Pancreas (tissue), 10 donors: ENCODE measurements around the gene CEP41. TPM values are rescaled to one million over a fixed set of nuclear protein-coding genes. Genes with fewer than 3 reads are reported as not detected.

ENCODE experiments used
- ATAC-seq, 4 donors: fragments of 200-7000 bp; cut with Tn5 transposase; one replicate each; pipeline versions ENCODE4 v1.8.0 to v1.9.1; 2020; ENCODE audit warnings: mild to moderate bottlenecking in 4 of 4, moderate library complexity in 4 of 4
- DNase-seq, 6 donors: peaks; one replicate each; pipeline ENCODE4 v3.0.0-alpha.2; 2020
- FAIRE-seq: peaks from 2 replicates; lab custom pipeline; 2012; peaks lifted over from hg19 to GRCh38; lab: Jason Lieb, UNC
- H3K27ac ChIP-seq, 4 donors: fragments of 200-600 bp; sonication (generic); 1 replicate in 3 of 4; 2 replicates in 1 of 4; pipeline versions ENCODE4 v1.5.0 to v1.8.0; 2020
- H3K27me3 ChIP-seq, 4 donors: fragments of 200-600 bp; one replicate each; pipeline ENCODE4 v1.8.0; 2021
- H3K36me3 ChIP-seq, 3 donors: fragments of 200-600 bp; sonication (generic) in 1 of 3; one replicate each; pipeline versions ENCODE4 v1.5.0 to v1.8.0; 2020 to 2021
- H3K4me1 ChIP-seq, 3 donors: fragments of 200-600 bp; one replicate each; pipeline ENCODE4 v1.8.0; 2021
- H3K4me3 ChIP-seq, 4 donors: fragments of 200-600 bp; sonication (generic) in 2 of 4; one replicate each; pipeline versions ENCODE4 v1.5.0 to v1.8.0; 2020 to 2021
- H3K9me3 ChIP-seq, 4 donors: fragments of 200-600 bp; one replicate each; pipeline ENCODE4 v1.8.0; 2021
- WGBS, 2 donors: extraction: QIAGEN DNeasy Blood & Tissue Kit; methylation state at CpG; one replicate each; pipeline ENCODE4 v1.1.7; 2013; 5-methylcytosine and 5-hydroxymethylcytosine counted together
- intact Hi-C, 3 donors: fragments of 100-400 bp; cut with DNase I; formaldehyde crosslinking; loops; one replicate each; pipeline versions ENCODE4 v1.11.1 to v1.14.2; 2022
- polyA plus RNA-seq, 2 donors: library from polyadenylated mRNA; stranded (reverse); fragments of 200-250 nt; gene quantifications; one replicate each; pipeline ENCODE4 v1.2.3, GENCODE V29; 2013
- total RNA-seq, 6 donors: library from RNA; stranded (reverse); fragmentation: NEBNext Ultra II Directional in 4 of 6; extraction: Animal tissue kit (Norgen Biotek cat#: 25700) in 4 of 6; gene quantifications; one replicate each; pipeline versions ENCODE4 v1.2.1 to v1.2.4, GENCODE V29; 2021 to 2023
- TF ChIP-seq, protein P1 (sequence below), 4 donors: fragments of 200-600 bp; sonication (generic) in 3 of 4; IDR thresholded peaks; one replicate each; pipeline versions ENCODE4 v1.5.0 to v1.8.0; 2021; ENCODE audit warnings: antibody characterized with exemption in 4 of 4
- donor health status: healthy with polysubstance abuse.
- donor health status: DM: no; HTN: no; CAD: no; lungs with moderate emphysema.
- donor health status: DM: no; HTN: no; CAD: no.
- donor health status: control.
- donor health status: control.
- donor health status: Bipolar disorder and iron deficiency.
- donor health status: DM: yes; HTN: yes; CAD: no.
- donor health status: DM: no; HTN: no; CAD: no.
- donor health status: DM: no; HTN: no; CAD: no.
- donor health status: DM: yes; HTN: yes; CAD: no.

Gene CEP41
- total and polyA plus RNA-seq, 8 donors: 1.8 to 10.3 (median 4.5) TPM

DNA sequence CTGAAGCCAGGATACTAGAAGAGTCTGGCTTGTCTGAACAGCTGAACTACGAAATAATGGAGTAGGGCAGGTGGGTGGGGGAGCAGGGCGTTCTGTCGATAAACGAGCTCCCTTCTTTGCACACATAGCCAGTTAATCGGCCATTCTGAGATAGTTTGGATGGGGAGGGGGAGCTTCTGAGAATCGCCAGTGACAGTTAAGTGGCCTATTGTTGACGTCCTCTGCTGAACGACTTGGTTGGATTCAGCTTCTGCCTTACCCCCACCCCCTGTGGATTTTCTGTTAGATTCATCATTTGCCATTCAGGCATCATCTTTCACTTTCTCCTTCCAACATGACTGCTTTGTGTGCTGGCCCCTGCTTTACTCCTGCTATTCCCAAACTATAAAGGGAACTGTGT is 95.7 kb downstream of the CEP41 start:
- FAIRE-seq: no peak
- no peak for ATAC-seq
- Histone ChIP-seq H3K9me3 (no peaks in the 10 kb centered on the region), H3K27me3 (no peaks in the 10 kb centered on the region), H3K27ac (no peak overlapping the region), H3K4me3 (no peak overlapping the region), H3K36me3 (no peaks in the 10 kb centered on the region), H3K4me1 (no peaks in the 10 kb centered on the region)
- intact Hi-C loops: no loop called here
- 80 to 81% methylated on average over 8 of the region's 8 CpGs for WGBS, 2 donors
- DNase-seq: no peak
- TF ChIP-seq, protein P1, sequence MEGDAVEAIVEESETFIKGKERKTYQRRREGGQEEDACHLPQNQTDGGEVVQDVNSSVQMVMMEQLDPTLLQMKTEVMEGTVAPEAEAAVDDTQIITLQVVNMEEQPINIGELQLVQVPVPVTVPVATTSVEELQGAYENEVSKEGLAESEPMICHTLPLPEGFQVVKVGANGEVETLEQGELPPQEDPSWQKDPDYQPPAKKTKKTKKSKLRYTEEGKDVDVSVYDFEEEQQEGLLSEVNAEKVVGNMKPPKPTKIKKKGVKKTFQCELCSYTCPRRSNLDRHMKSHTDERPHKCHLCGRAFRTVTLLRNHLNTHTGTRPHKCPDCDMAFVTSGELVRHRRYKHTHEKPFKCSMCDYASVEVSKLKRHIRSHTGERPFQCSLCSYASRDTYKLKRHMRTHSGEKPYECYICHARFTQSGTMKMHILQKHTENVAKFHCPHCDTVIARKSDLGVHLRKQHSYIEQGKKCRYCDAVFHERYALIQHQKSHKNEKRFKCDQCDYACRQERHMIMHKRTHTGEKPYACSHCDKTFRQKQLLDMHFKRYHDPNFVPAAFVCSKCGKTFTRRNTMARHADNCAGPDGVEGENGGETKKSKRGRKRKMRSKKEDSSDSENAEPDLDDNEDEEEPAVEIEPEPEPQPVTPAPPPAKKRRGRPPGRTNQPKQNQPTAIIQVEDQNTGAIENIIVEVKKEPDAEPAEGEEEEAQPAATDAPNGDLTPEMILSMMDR (IDR thresholded peaks at IDR 0.05): no peak

- intact Hi-C loops: no loop called here
- 81 to 83% methylated on average over 5 of the region's 5 CpGs for WGBS, 2 donors
- ATAC-seq (no peak), DNase-seq (no peak), FAIRE-seq (no peak)
- H3K4me3 ChIP-seq: no peak within 1 kb of the TSS
- TF ChIP-seq, protein P1 (IDR thresholded peaks at IDR 0.05): no peak
- H3K9me3 ChIP-seq: no peaks in the 10 kb centered on the region
- no peaks in the 10 kb centered on the region for H3K4me1 ChIP-seq
- H3K27ac ChIP-seq: no peak within 1 kb of the TSS
- H3K27me3 ChIP-seq: no peaks in the 10 kb centered on the region
- no peaks in the 10 kb centered on the region for H3K36me3 ChIP-seq
Measured at GRCh38 chr7:130344271-130344866, 96.4 kb downstream of the CEP41 start, which contains the start of gene CPA5. Gene CPA5 (plus strand): TSS chr7:130344816. CDS start chr7:130346486, 1,670 bp downstream.

Other genes with a start within 250 kb of the CEP41 start
- gene TMEM209, start 235.6 kb downstream of the CEP41 start, total RNA-seq: 10 to 100 TPM in 5 of 6 donors, 1 to 10 TPM in 1; 9.3 to 16.1 (median 11.4) TPM
- 1 to 10 TPM; 4.2 to 5.9 TPM for gene TMEM209, start 235.6 kb downstream of the CEP41 start, polyA plus RNA-seq
- gene SSMEM1, start 233.2 kb downstream of the CEP41 start, total RNA-seq: not detected
- gene SSMEM1, start 233.2 kb downstream of the CEP41 start, polyA plus RNA-seq: under 1 TPM in 1 of 2 donors, not detected in 1; 0.09 TPM
- over 10,000 TPM in 1 of 6 donors, 1,000 to 10,000 TPM in 5; 5,238 to 12,479 (median 6,515) TPM for gene CPA2, start 174.2 kb downstream of the CEP41 start, total RNA-seq
- 1,000 to 10,000 TPM; 4,251 to 4,591 TPM for gene CPA2, start 174.2 kb downstream of the CEP41 start, polyA plus RNA-seq
- 10 to 100 TPM in 1 of 6 donors, 1 to 10 TPM in 5; 4.5 to 12.4 (median 5.9) TPM for gene CPA4, start 147.9 kb downstream of the CEP41 start, total RNA-seq
- gene CPA4, start 147.9 kb downstream of the CEP41 start, polyA plus RNA-seq: 1 to 10 TPM; 6.9 to 8.4 TPM
- gene CPA5, start 96.2 kb downstream of the CEP41 start, total RNA-seq: under 1 TPM in 2 of 6 donors, not detected in 4; 0.22 to 0.35 TPM
- gene CPA5, start 96.2 kb downstream of the CEP41 start, polyA plus RNA-seq: under 1 TPM; 0.09 to 0.19 TPM
- gene CPA1, start 60.5 kb downstream of the CEP41 start, total RNA-seq: over 10,000 TPM; 17,933 to 50,686 (median 40,969) TPM
- gene CPA1, start 60.5 kb downstream of the CEP41 start, polyA plus RNA-seq: over 10,000 TPM; 12,124 to 14,783 TPM
- gene MEST, start 51.1 kb upstream of the CEP41 start, total RNA-seq: 10 to 100 TPM; 23.5 to 56.4 (median 33.0) TPM
- gene MEST, start 51.1 kb upstream of the CEP41 start, polyA plus RNA-seq: 10 to 100 TPM; 17.0 to 21.2 TPM
- 10 to 100 TPM in 3 of 6 donors, 1 to 10 TPM in 3; 5.9 to 13.5 (median 9.4) TPM for gene COPG2, start 227.7 kb upstream of the CEP41 start, total RNA-seq
- gene COPG2, start 227.7 kb upstream of the CEP41 start, polyA plus RNA-seq: 1 to 10 TPM; 3.8 to 7.7 TPM
- not detected for gene TSGA13, start 245.5 kb upstream of the CEP41 start, total RNA-seq
- gene TSGA13, start 245.5 kb upstream of the CEP41 start, polyA plus RNA-seq: not detected